Testis (tissue), 2 donors: ENCODE data around the gene SCO2.

Experiments
- POLR2A ChIP-seq: fragments of 450-650 bp; IDR thresholded peaks from one replicate; pipeline ENCODE4 v1.6.1; 2017; ENCODE audit warnings: antibody characterized with exemption, mild to moderate bottlenecking, moderate library complexity
- TF ChIP-seq, protein P1 (sequence below), 3 experiments: fragments of 450-650 bp in 2 of 3; fragments of 200-600 bp in 1 of 3; sonication (generic) in 1 of 3; IDR thresholded peaks; one replicate each; pipeline ENCODE4 v1.5.1; 2016 to 2019; ENCODE audit warnings: antibody characterized with exemption in 3 of 3, mild to moderate bottlenecking in 2 of 3, moderate library complexity in 1 of 3

DNA sequence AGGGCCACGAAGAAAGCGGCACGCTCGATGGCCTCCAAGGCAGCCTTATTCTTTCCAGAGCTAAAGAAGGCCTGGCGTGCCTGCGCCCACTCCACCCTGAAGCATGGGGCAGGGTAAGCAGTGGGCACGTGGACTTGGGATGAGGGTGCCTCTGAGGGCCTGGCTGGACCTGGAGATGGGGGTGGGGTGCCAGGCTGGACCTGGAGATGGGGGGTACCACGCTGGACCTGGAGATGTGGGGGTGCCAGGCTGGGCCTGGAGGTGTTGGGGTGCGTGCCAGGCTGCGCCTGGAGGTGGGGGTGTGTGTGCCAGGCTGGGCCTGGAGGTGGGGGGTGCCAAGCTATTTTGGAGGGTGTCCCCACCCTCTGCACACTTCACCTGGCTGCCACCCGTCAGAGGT is 47.6 kb upstream of the SCO2 start:
- TF ChIP-seq, protein P1, sequence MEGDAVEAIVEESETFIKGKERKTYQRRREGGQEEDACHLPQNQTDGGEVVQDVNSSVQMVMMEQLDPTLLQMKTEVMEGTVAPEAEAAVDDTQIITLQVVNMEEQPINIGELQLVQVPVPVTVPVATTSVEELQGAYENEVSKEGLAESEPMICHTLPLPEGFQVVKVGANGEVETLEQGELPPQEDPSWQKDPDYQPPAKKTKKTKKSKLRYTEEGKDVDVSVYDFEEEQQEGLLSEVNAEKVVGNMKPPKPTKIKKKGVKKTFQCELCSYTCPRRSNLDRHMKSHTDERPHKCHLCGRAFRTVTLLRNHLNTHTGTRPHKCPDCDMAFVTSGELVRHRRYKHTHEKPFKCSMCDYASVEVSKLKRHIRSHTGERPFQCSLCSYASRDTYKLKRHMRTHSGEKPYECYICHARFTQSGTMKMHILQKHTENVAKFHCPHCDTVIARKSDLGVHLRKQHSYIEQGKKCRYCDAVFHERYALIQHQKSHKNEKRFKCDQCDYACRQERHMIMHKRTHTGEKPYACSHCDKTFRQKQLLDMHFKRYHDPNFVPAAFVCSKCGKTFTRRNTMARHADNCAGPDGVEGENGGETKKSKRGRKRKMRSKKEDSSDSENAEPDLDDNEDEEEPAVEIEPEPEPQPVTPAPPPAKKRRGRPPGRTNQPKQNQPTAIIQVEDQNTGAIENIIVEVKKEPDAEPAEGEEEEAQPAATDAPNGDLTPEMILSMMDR (IDR thresholded peaks at IDR 0.05), result no peak
- TF ChIP-seq POLR2A, result no peak
